ENCODE results near the gene FREM1. TPM values are rescaled to one million over a fixed set of nuclear protein-coding genes. Genes with fewer than 3 reads are reported as not detected.

FREM1 gene
- total RNA-seq, 1 donor from 2014 or later = not detected

GRCh38 chr9:14893280-14893679 lies 16.9 kb downstream of the FREM1 start:
- FAIRE-seq (no peak), DNase-seq (ENCODE audit: low read depth) (no peak)
- Histone ChIP-seq H3K4me3 (ENCODE audit: low read depth, low read length) (no peak overlapping the region), H3K27me3 (ENCODE audit: control insufficient read depth, insufficient read depth, low read length) (no peaks in the 10 kb centered on the region), H3K36me3 (ENCODE audit: control insufficient read depth, insufficient read depth, low read length) (no peaks in the 10 kb centered on the region)
- TF ChIP-seq, protein P1, sequence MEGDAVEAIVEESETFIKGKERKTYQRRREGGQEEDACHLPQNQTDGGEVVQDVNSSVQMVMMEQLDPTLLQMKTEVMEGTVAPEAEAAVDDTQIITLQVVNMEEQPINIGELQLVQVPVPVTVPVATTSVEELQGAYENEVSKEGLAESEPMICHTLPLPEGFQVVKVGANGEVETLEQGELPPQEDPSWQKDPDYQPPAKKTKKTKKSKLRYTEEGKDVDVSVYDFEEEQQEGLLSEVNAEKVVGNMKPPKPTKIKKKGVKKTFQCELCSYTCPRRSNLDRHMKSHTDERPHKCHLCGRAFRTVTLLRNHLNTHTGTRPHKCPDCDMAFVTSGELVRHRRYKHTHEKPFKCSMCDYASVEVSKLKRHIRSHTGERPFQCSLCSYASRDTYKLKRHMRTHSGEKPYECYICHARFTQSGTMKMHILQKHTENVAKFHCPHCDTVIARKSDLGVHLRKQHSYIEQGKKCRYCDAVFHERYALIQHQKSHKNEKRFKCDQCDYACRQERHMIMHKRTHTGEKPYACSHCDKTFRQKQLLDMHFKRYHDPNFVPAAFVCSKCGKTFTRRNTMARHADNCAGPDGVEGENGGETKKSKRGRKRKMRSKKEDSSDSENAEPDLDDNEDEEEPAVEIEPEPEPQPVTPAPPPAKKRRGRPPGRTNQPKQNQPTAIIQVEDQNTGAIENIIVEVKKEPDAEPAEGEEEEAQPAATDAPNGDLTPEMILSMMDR (IDR thresholded peaks at IDR 0.05; ENCODE audit: insufficient read depth, low read length, severe bottlenecking) = no peak

GRCh38 chr9:14891332-14891731 lies 18.9 kb downstream of the FREM1 start:
- FAIRE-seq = no peak
- no peaks in the 10 kb centered on the region for H3K36me3 ChIP-seq (ENCODE audit: control insufficient read depth, insufficient read depth, low read length)
- no peak overlapping the region for H3K4me3 ChIP-seq (ENCODE audit: low read depth, low read length)
- H3K27me3 ChIP-seq (ENCODE audit: control insufficient read depth, insufficient read depth, low read length) = no peaks in the 10 kb centered on the region
- DNase-seq (ENCODE audit: low read depth) = no peak
- TF ChIP-seq, protein P1 (IDR thresholded peaks at IDR 0.05; ENCODE audit: insufficient read depth, low read length, severe bottlenecking) = no peak

DNA sequence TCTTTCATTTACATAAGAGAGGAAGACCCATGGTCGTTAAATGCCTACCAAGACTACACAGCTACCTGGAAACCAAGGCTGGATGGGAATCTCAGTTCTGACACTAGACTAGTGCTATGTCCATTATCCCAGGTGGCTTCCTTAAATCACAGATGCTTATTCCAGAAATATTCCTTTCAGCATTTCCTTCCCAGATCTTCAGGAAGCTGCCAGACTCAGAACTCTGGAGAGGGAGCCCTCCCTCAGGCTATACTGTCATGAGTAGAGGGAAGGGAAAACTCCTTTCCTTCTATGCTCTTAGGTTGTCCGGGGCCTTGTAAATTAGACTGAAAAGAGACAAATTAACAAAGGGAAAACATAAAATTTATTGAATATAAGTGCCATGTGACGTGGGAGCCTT lies 20.8 kb downstream of the FREM1 start:
- TF ChIP-seq, protein P1 (IDR thresholded peaks at IDR 0.05; ENCODE audit: insufficient read depth, low read length, severe bottlenecking) = no peak
- no peak for DNase-seq (ENCODE audit: low read depth)
- Histone ChIP-seq H3K36me3 (ENCODE audit: control insufficient read depth, insufficient read depth, low read length) (no peaks in the 10 kb centered on the region), H3K27me3 (ENCODE audit: control insufficient read depth, insufficient read depth, low read length) (no peaks in the 10 kb centered on the region), H3K4me3 (ENCODE audit: low read depth, low read length) (no peak overlapping the region)
- FAIRE-seq = no peak

- TF ChIP-seq, protein P1 (IDR thresholded peaks at IDR 0.05; ENCODE audit: insufficient read depth, low read length, severe bottlenecking) = no peak
- H3K27me3 ChIP-seq (ENCODE audit: control insufficient read depth, insufficient read depth, low read length) = no peaks in the 10 kb centered on the region
- no peak for FAIRE-seq
- no peak for DNase-seq (ENCODE audit: low read depth)
- H3K4me3 ChIP-seq (ENCODE audit: low read depth, low read length) = no peak overlapping the region
- H3K36me3 ChIP-seq (ENCODE audit: control insufficient read depth, insufficient read depth, low read length) = no peaks in the 10 kb centered on the region
These were observed 21.4 kb downstream of the FREM1 start for GRCh38 chr9:14888875-14889274.

DNA sequence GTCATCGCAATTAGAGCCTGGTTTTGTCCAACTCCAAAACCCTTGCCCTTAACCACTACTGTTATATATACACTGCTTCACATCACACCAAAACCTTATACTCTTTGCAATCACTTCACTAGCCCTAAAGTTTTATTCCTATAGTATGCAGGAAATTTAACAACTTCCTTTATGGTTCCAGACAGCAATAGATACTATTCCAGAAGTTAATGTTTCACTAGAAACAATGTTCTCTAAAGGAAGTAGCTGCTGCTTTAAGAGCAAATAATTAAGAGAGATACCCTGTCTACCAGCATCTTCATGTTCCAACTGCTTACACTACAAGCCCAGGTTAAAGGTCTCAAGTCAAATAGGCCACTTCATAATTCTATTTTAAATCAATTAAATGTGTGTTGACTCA lies 22.0 kb downstream of the FREM1 start:
- Histone ChIP-seq H3K4me3 (ENCODE audit: low read depth, low read length) (no peak overlapping the region), H3K36me3 (ENCODE audit: control insufficient read depth, insufficient read depth, low read length) (no peaks in the 10 kb centered on the region), H3K27me3 (ENCODE audit: control insufficient read depth, insufficient read depth, low read length) (no peaks in the 10 kb centered on the region)
- FAIRE-seq = no peak
- no peak for DNase-seq (ENCODE audit: low read depth)
- TF ChIP-seq, protein P1 (IDR thresholded peaks at IDR 0.05; ENCODE audit: insufficient read depth, low read length, severe bottlenecking) = no peak

DNA sequence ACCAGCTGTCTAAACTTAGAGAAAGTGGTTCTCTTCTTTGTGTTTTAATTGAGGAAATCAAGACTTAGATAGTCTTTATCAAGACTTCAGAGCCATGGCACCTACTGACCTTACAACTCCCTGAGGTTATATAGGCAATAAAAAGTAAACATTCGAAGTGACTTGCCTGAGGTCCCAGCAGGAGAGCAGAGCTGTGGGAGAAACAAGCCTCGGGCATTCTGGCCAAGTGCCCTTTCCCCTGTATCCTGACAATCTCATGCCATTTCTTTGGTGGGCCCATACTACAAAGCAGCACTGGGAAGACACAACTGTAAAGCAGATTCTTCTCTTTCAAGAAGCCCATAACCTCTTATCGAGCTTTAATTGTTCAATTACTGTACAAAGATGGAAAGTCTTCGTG lies 23.1 kb downstream of the FREM1 start:
- Histone ChIP-seq H3K36me3 (ENCODE audit: control insufficient read depth, insufficient read depth, low read length) (no peaks in the 10 kb centered on the region), H3K27me3 (ENCODE audit: control insufficient read depth, insufficient read depth, low read length) (no peaks in the 10 kb centered on the region), H3K4me3 (ENCODE audit: low read depth, low read length) (no peak overlapping the region)
- no peak for FAIRE-seq
- no peak for DNase-seq (ENCODE audit: low read depth)
- TF ChIP-seq, protein P1 (IDR thresholded peaks at IDR 0.05; ENCODE audit: insufficient read depth, low read length, severe bottlenecking) = no peak
